Fibroblast of the aortic adventitia (primary cell): ENCODE measurements around the gene CAMTA1. TPM values are rescaled to one million over a fixed set of nuclear protein-coding genes. Genes with fewer than 3 reads are reported as not detected.
"Not testable (repeated sequence)": the region's sequence is repeated elsewhere in the genome, so short reads cannot be mapped to it uniquely, and the experiment has no call there.

ENCODE experiments used
- DNase-seq: peaks from one replicate; pipeline ENCODE4 v3.0.0-alpha.2; 2010; ENCODE audit warnings: low read depth
- H3K4me3 ChIP-seq: 2 replicates; pipeline ENCODE4 v1.5.1; 2011; ENCODE audit warnings: low read depth, mild to moderate bottlenecking, control low read depth, low read length, moderate library complexity
- CTCF ChIP-seq: IDR thresholded peaks from 2 replicates; pipeline ENCODE4 v1.5.1; 2011; ENCODE audit warnings: mild to moderate bottlenecking, low read length, control low read depth, inconsistent platforms; ENCODE audit not compliant: insufficient read depth
- total RNA-seq: library from RNA; depleted of rRNA; stranded (reverse); fragments of >200 nt; gene quantifications from 2 replicates; pipeline ENCODE4 v1.2.3, GENCODE V29; 2012; ENCODE audit warnings: low replicate concordance

Gene CAMTA1
- total RNA-seq, 1 donor: 91.9 TPM

DNA sequence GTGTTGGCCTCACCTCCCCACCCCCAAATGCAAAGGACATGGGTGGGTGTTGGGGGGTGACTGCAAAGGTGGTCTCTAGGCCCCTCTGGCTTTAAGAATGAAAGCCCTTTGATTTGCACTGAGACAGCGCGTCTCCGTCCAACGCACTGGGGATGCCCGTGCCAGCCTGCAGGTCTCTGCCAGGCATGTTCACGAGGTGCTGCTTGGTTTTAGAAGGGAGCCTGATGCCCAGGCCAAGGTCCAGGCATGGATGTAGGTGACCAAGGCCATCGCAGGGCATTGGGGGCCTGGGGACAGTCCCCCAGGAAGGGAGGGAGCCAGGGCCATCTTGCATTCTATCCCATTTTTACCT lies 622.3 kb downstream of the CAMTA1 start:
- DNase-seq: no peak
- no peak overlapping the region for H3K4me3 ChIP-seq
- TF ChIP-seq CTCF: no peak

DNA sequence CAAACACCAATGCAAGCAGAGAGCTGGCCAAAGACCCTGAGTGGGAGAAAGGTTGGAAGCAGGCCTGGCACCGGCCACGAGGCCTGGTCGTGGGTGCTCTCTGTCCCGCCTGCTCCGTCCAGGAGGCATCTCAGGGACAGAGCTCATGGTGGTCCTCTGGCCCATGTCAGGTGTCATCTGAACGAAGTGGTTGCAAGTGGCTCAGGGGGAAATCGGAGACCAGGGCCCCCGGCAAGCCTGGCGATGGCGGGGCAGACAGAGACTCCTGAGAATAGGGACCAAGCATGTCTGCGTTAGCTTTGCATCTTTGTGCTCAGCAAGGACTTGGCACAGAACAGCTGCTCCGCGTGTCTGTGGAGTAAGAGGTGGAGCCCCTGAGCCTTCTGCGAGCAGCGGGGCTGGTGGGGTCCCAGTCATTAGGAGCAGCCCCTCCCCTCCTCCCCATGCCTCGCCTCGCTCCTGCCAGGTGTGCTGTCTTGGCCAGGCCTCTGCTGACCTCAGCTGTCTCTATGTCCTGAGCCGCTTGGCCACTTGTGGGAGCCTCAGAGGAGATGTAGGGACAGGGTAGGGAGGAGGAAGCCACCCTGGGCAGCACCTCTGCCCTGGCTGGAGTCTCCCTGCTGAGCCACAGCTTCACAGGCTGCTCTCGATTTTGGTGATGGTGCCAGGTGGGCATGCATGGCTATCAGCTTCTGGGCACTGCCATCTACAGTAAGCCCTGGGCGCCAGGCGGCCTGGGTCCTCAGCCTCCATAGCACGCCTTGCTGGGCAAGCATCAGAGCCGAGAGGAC lies 622.9 kb downstream of the CAMTA1 start:
- no peak overlapping the region for H3K4me3 ChIP-seq
- no peak for DNase-seq
- TF ChIP-seq CTCF: no peak

- DNase-seq: no peak
- H3K4me3 ChIP-seq: no peak overlapping the region
- no peak for TF ChIP-seq CTCF
Measured at GRCh38 chr1:7408771-7409150, 623.5 kb downstream of the CAMTA1 start.

DNA sequence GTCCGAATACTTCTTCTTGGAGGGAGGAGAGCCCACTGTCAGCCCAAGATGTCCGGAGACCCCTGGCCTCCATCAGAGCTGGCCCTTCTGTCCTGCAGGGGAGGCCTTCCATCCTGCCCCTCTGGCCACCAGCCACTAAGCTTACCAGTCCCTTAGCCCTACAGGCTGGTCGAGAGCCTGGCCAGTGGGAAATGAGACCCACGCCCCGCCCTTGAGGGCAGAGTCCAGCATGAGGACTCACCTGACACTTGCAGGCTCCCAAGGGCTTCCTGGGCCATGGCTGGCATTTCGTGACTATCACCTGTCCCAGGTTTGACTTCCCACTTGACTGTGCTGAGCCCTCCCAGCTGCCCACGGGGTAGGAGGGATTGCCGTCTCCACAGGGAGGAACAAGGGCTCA lies 624.0 kb downstream of the CAMTA1 start:
- DNase-seq: no peak
- H3K4me3 ChIP-seq: no peak overlapping the region
- no peak for TF ChIP-seq CTCF

GRCh38 chr1:7410156-7410555 lies 624.9 kb downstream of the CAMTA1 start:
- no peak overlapping the region for H3K4me3 ChIP-seq
- no peak for DNase-seq
- TF ChIP-seq CTCF: no peak

GRCh38 chr1:7417618-7418017 lies 632.4 kb downstream of the CAMTA1 start:
- not testable (repeated sequence) for H3K4me3 ChIP-seq, DNase-seq

DNA sequence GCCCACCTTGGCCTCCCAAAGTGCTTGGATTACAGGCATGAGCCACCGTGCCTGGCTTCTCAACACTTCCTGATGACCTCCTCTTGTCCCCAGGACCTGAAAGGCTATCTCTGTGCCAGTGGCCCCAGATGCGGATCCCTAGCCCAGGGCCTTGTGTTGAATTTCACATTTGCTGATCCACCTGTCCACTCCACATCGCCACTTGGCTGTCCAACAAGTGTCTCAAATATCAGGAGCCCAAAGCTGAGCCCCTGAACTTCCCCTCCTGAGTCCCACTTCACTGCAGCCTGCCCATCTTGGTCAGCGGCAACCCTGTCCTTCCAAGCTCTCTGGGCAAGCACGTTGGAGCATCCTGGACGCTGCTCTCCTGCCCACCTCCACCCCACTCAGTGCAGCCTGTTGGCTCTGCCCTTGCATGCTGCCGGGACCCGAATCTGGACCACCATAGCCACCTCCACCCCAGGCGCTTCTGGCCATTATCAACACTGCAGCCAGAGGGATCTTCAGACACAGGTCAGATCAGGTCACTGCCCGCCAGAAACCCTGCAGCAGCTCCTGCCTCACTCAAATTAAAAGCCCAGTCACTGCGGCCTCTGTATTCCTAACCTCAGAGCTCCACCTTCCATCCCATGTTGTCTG lies 633.3 kb downstream of the CAMTA1 start:
- TF ChIP-seq CTCF: no peak
- no peak overlapping the region for H3K4me3 ChIP-seq
- no peak for DNase-seq
